WI38 (cell line): ENCODE results near the gene AFAP1.

Experiments
- H3K4me3 ChIP-seq: 2 replicates; pipeline ENCODE4 v1.5.1; 2011; ENCODE audit warnings: low read depth, mild to moderate bottlenecking, control low read depth, low read length
- CTCF ChIP-seq: IDR thresholded peaks from 2 replicates; pipeline ENCODE4 v1.5.1; 2012; ENCODE audit warnings: low read depth, mild to moderate bottlenecking, control low read depth, low read length

The AFAP1 gene

GRCh38 chr4:7775396-7775795 lies 164.3 kb downstream of the AFAP1 start:
- H3K4me3 ChIP-seq, result no peak overlapping the region
- no peak for TF ChIP-seq CTCF

- H3K4me3 ChIP-seq, result no peak overlapping the region
- no peak for TF ChIP-seq CTCF
Measured at GRCh38 chr4:7774301-7775294, 165.1 kb downstream of the AFAP1 start.

- H3K4me3 ChIP-seq, result no peak overlapping the region
- TF ChIP-seq CTCF, result no peak
Measured at GRCh38 chr4:7773401-7774180, 166.1 kb downstream of the AFAP1 start.

- no peak overlapping the region for H3K4me3 ChIP-seq
- TF ChIP-seq CTCF, result no peak
Measured at GRCh38 chr4:7772711-7773385, 166.8 kb downstream of the AFAP1 start.

- H3K4me3 ChIP-seq, result no peak overlapping the region
- no peak for TF ChIP-seq CTCF
Measured at GRCh38 chr4:7771541-7772507, 167.8 kb downstream of the AFAP1 start.

- no peak overlapping the region for H3K4me3 ChIP-seq
- no peak for TF ChIP-seq CTCF
Measured at GRCh38 chr4:7771056-7771455, 168.6 kb downstream of the AFAP1 start.
